Body of pancreas (tissue), 4 donors: ENCODE data around the gene SLC11A1. TPM values are rescaled to one million over a fixed set of nuclear protein-coding genes. Genes with fewer than 3 reads are reported as not detected.

Experiments used
- ATAC-seq: fragments of 150-250 bp; one replicate; pipeline ENCODE4 v1.9.1; 2016
- DNase-seq, 4 donors: peaks; one replicate each; pipeline ENCODE4 v3.0.0-alpha.2; 2019
- H3K27ac ChIP-seq, 4 donors: fragments of 200-600 bp; sonication (generic); 1 replicate in 3 of 4; 2 replicates in 1 of 4; pipeline versions ENCODE4 v1.5.1 to v1.6.1; 2016 to 2019; ENCODE audit warnings: mild to moderate bottlenecking in 1 of 4, mixed read lengths in 1 of 4, moderate library complexity in 1 of 4
- H3K27me3 ChIP-seq, 2 donors: fragments of 200-600 bp; sonication (generic); one replicate each; pipeline ENCODE4 v1.6.0; 2016; ENCODE audit warnings: mild to moderate bottlenecking in 1 of 2
- H3K36me3 ChIP-seq, 2 donors: fragments of 200-600 bp; sonication (generic); replicated peaks in 1 of 2; 2 replicates each; pipeline ENCODE4 v1.5.1; 2016; ENCODE audit warnings: low read depth in 2 of 2; ENCODE audit not compliant: insufficient read depth in 1 of 2
- H3K4me1 ChIP-seq: fragments of 200-600 bp; sonication (generic); one replicate; pipeline ENCODE4 v1.6.0; 2016
- H3K4me3 ChIP-seq, 2 donors: fragments of 200-600 bp; sonication (generic); 1 replicate in 1 of 2; 2 replicates in 1 of 2; pipeline ENCODE4 v1.5.1; 2016 to 2019
- H3K9me3 ChIP-seq, 3 donors: fragments of 200-600 bp; sonication (generic); 1 replicate in 2 of 3; 2 replicates in 1 of 3; pipeline ENCODE4 v1.5.1; 2016
- CTCF ChIP-seq, 7 experiments: fragments of 450-650 bp in 4 of 7; fragments of 200-600 bp in 3 of 7; sonication (generic) in 3 of 7; IDR thresholded peaks; one replicate each; pipeline ENCODE4 v1.5.1; 2016 to 2019; ENCODE audit warnings: antibody characterized with exemption in 7 of 7
- POLR2A ChIP-seq, 3 donors: fragments of 450-650 bp; IDR thresholded peaks; one replicate each; pipeline ENCODE4 v1.6.1; 2016; ENCODE audit warnings: antibody characterized with exemption in 3 of 3, mild to moderate bottlenecking in 2 of 3
- WGBS, 2 donors: methylation state at CpG; one replicate each; pipeline ENCODE4 v1.1.5; 2017; 5-methylcytosine and 5-hydroxymethylcytosine counted together
- intact Hi-C: fragments of 100-400 bp; cut with DNase I; formaldehyde crosslinking; loops from one replicate; pipeline ENCODE4 v1.15.1; 2023
- total RNA-seq, 2 donors: library from RNA; depleted of rRNA; stranded (reverse); fragments of >200 nt; gene quantifications; one replicate each; pipeline ENCODE4 v1.1.0, GENCODE V29; 2016

The SLC11A1 gene
- total RNA-seq, 2 donors from 2014 or later = 3.0 to 7.3 TPM

- whole genome bisulfite sequencing, 2 donors = 52 to 61% methylated on average over 8 of the region's 8 CpGs
- peak overlapping the region; percentile 59 to 87 (median 83) for H3K27ac ChIP-seq
- no peaks in the 10 kb centered on the region for H3K27me3 ChIP-seq
- no peak overlapping the region for H3K4me3 ChIP-seq
- H3K36me3 ChIP-seq = peaks cover 7 to 14% of the 10 kb centered on the region in 2 donors
- TF ChIP-seq CTCF (IDR thresholded peaks at IDR 0.05) = no peak
- TF ChIP-seq POLR2A (IDR thresholded peaks at IDR 0.05) = no peak
- H3K9me3 ChIP-seq = no peaks in the 10 kb centered on the region
- ATAC-seq (no peak), DNase-seq (no peak)
- intact Hi-C loops = no loop called here
- peaks cover 54% of the 10 kb centered on the region for H3K4me1 ChIP-seq
Observed at GRCh38 chr2:218405086-218405745, 23.1 kb downstream of the SLC11A1 start.

GRCh38 chr2:218405746-218406208, 23.7 kb downstream of the SLC11A1 start:
- peak in 2 of 4 donors; percentile 33 to 49 for DNase-seq
- Histone ChIP-seq H3K27me3 (no peaks in the 10 kb centered on the region), H3K27ac (peak overlapping the region; percentile 59 to 87 (median 83)), H3K9me3 (no peaks in the 10 kb centered on the region), H3K36me3 (peaks cover 7 to 14% of the 10 kb centered on the region in 2 donors), H3K4me3 (no peak overlapping the region), H3K4me1 (peaks cover 54% of the 10 kb centered on the region)
- no peak for TF ChIP-seq CTCF (IDR thresholded peaks at IDR 0.05)
- TF ChIP-seq POLR2A (IDR thresholded peaks at IDR 0.05) = no peak
- ATAC-seq = no peak
- 0 to 2% methylated on average over 8 to 12 of the region's 15 CpGs for WGBS, 2 donors
- intact Hi-C loops = no loop called here

- no peaks in the 10 kb centered on the region for H3K9me3 ChIP-seq
- no peak overlapping the region for H3K4me3 ChIP-seq
- no peaks in the 10 kb centered on the region for H3K27me3 ChIP-seq
- H3K27ac ChIP-seq = peak overlapping the region; percentile 59 to 87 (median 83)
- TF ChIP-seq CTCF (IDR thresholded peaks at IDR 0.05) (peak; percentile 61 to 94 (median 91)), POLR2A (IDR thresholded peaks at IDR 0.05) (peak; percentile 47 to 65 (median 53))
- peaks cover 7 to 14% of the 10 kb centered on the region in 2 donors for H3K36me3 ChIP-seq
- intact Hi-C loops = no loop called here
- 0% methylated on average over 11 to 45 of the region's 56 CpGs for WGBS, 2 donors
- ATAC-seq = peak; percentile 92
- DNase-seq = peak; percentile 97 to 98 (median 97)
- peaks cover 49% of the 10 kb centered on the region for H3K4me1 ChIP-seq
Observed at GRCh38 chr2:218406209-218406948, 24.3 kb downstream of the SLC11A1 start.

GRCh38 chr2:218406949-218407618, 25.0 kb downstream of the SLC11A1 start:
- Histone ChIP-seq H3K27ac (peak overlapping the region; percentile 59 to 87 (median 83)), H3K4me3 (no peak overlapping the region), H3K4me1 (peaks cover 42% of the 10 kb centered on the region), H3K36me3 (peaks cover 7 to 12% of the 10 kb centered on the region in 2 donors), H3K27me3 (no peaks in the 10 kb centered on the region), H3K9me3 (no peaks in the 10 kb centered on the region)
- intact Hi-C loops = no loop called here
- 11 to 12% methylated on average over 13 of the region's 13 CpGs for WGBS, 2 donors
- DNase-seq (peak; percentile 73 to 82 (median 79)), ATAC-seq (peak; percentile 20)
- TF ChIP-seq POLR2A (IDR thresholded peaks at IDR 0.05) (peak; percentile 2 to 48 (median 35)), CTCF (IDR thresholded peaks at IDR 0.05) (no peak)
